Ishikawa (cell line): Measurements from ENCODE around the gene SDR9C7.

Source experiments
- CEBPB ChIP-seq: IDR thresholded peaks from 2 replicates; pipeline ENCODE4 v1.6.1; 2012
- CREB1 ChIP-seq: IDR thresholded peaks from 2 replicates; pipeline ENCODE4 v1.6.1; 2012; ENCODE audit warnings: low read depth
- EGR1 ChIP-seq: IDR thresholded peaks from 2 replicates; pipeline ENCODE4 v1.6.1; 2012
- EP300 ChIP-seq: IDR thresholded peaks from 2 replicates; pipeline ENCODE4 v1.6.1; 2012; ENCODE audit warnings: borderline replicate concordance
- FOXM1 ChIP-seq: IDR thresholded peaks from 2 replicates; pipeline ENCODE4 v1.6.1; 2012; ENCODE audit warnings: low read depth, borderline replicate concordance
- NFIC ChIP-seq: IDR thresholded peaks from 2 replicates; pipeline ENCODE4 v1.6.1; 2012
- RAD21 ChIP-seq: IDR thresholded peaks from 2 replicates; pipeline ENCODE4 v1.6.1; 2012; ENCODE audit warnings: low read depth
- TAF1 ChIP-seq: IDR thresholded peaks from 2 replicates; pipeline ENCODE4 v1.6.1; 2012; ENCODE audit warnings: low read depth, mild to moderate bottlenecking
- TCF12 ChIP-seq: IDR thresholded peaks from 2 replicates; pipeline ENCODE4 v1.6.1; 2012; ENCODE audit warnings: low read depth
- TEAD4 ChIP-seq: IDR thresholded peaks from 2 replicates; pipeline ENCODE4 v1.6.1; 2012
- YY1 ChIP-seq: IDR thresholded peaks from 2 replicates; pipeline ENCODE4 v1.6.1; 2012; ENCODE audit warnings: low read depth
- TF ChIP-seq, protein P1 (sequence below): IDR thresholded peaks from 2 replicates; pipeline ENCODE4 v1.6.1; 2012; ENCODE audit warnings: low read depth, mild to moderate bottlenecking
- TF ChIP-seq, protein P2 (sequence below): IDR thresholded peaks from 2 replicates; pipeline ENCODE4 v1.6.1; 2012
- TF ChIP-seq, protein P3 (sequence below): IDR thresholded peaks from 2 replicates; pipeline ENCODE4 v1.6.1; 2012

DNA sequence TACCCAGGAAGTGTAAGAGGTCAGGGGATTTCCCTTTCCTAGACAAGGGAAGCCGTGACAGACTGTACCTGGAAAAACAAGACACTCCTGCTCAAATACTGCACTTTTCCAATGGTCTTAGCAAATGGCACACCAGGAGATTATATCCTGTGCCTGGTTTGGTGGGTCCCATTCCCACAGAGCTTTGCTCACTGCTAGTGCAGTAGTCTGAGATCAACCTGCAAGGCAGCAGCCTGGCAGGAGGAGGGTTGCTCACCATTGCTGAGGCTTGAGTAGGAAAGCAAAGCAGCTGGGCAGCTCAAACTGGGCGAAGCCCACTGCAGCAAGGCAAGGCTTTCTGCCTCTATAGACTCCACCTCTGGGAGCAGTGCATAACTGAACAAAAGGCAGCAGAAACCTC is 24.2 kb upstream of the SDR9C7 start:
- no peak for TF ChIP-seq CEBPB
- TF ChIP-seq, protein P1, sequence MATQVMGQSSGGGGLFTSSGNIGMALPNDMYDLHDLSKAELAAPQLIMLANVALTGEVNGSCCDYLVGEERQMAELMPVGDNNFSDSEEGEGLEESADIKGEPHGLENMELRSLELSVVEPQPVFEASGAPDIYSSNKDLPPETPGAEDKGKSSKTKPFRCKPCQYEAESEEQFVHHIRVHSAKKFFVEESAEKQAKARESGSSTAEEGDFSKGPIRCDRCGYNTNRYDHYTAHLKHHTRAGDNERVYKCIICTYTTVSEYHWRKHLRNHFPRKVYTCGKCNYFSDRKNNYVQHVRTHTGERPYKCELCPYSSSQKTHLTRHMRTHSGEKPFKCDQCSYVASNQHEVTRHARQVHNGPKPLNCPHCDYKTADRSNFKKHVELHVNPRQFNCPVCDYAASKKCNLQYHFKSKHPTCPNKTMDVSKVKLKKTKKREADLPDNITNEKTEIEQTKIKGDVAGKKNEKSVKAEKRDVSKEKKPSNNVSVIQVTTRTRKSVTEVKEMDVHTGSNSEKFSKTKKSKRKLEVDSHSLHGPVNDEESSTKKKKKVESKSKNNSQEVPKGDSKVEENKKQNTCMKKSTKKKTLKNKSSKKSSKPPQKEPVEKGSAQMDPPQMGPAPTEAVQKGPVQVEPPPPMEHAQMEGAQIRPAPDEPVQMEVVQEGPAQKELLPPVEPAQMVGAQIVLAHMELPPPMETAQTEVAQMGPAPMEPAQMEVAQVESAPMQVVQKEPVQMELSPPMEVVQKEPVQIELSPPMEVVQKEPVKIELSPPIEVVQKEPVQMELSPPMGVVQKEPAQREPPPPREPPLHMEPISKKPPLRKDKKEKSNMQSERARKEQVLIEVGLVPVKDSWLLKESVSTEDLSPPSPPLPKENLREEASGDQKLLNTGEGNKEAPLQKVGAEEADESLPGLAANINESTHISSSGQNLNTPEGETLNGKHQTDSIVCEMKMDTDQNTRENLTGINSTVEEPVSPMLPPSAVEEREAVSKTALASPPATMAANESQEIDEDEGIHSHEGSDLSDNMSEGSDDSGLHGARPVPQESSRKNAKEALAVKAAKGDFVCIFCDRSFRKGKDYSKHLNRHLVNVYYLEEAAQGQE, result no peak
- no peak for TF ChIP-seq EP300
- TF ChIP-seq, protein P2, sequence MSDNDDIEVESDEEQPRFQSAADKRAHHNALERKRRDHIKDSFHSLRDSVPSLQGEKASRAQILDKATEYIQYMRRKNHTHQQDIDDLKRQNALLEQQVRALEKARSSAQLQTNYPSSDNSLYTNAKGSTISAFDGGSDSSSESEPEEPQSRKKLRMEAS, result no peak
- TF ChIP-seq, protein P3, sequence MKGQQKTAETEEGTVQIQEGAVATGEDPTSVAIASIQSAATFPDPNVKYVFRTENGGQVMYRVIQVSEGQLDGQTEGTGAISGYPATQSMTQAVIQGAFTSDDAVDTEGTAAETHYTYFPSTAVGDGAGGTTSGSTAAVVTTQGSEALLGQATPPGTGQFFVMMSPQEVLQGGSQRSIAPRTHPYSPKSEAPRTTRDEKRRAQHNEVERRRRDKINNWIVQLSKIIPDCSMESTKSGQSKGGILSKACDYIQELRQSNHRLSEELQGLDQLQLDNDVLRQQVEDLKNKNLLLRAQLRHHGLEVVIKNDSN, result no peak
- TF ChIP-seq TAF1, result no peak
- TF ChIP-seq EGR1, result no peak
- TF ChIP-seq CREB1, result no peak
- TF ChIP-seq RAD21, result no peak
- no peak for TF ChIP-seq TEAD4
- no peak for TF ChIP-seq FOXM1
- no peak for TF ChIP-seq YY1
- TF ChIP-seq NFIC, result no peak
- no peak for TF ChIP-seq TCF12
